Adrenal gland (tissue), 5 donors: ENCODE measurements around the gene STRIP2.

Source experiments
- POLR2A ChIP-seq, 2 donors: fragments of 450-650 bp; IDR thresholded peaks; one replicate each; pipeline ENCODE4 v1.6.1; 2017; ENCODE audit warnings: antibody characterized with exemption in 2 of 2, mild to moderate bottlenecking in 2 of 2, moderate library complexity in 1 of 2
- TF ChIP-seq, protein P1 (sequence below), 6 experiments: fragments of 450-650 bp in 4 of 6; fragments of 200-600 bp in 2 of 6; sonication (generic) in 1 of 6; IDR thresholded peaks; 1 replicate in 5 of 6; 2 replicates in 1 of 6; pipeline versions ENCODE4 v1.5.1 to v1.8.0; 2016 to 2021; ENCODE audit warnings: antibody characterized with exemption in 6 of 6, mild to moderate bottlenecking in 2 of 6, moderate library complexity in 1 of 6
- donor health status: DM: no; HTN: no; CAD: no.

GRCh38 chr7:129525225-129525862 is 91.1 kb downstream of the STRIP2 start:
- TF ChIP-seq, protein P1, sequence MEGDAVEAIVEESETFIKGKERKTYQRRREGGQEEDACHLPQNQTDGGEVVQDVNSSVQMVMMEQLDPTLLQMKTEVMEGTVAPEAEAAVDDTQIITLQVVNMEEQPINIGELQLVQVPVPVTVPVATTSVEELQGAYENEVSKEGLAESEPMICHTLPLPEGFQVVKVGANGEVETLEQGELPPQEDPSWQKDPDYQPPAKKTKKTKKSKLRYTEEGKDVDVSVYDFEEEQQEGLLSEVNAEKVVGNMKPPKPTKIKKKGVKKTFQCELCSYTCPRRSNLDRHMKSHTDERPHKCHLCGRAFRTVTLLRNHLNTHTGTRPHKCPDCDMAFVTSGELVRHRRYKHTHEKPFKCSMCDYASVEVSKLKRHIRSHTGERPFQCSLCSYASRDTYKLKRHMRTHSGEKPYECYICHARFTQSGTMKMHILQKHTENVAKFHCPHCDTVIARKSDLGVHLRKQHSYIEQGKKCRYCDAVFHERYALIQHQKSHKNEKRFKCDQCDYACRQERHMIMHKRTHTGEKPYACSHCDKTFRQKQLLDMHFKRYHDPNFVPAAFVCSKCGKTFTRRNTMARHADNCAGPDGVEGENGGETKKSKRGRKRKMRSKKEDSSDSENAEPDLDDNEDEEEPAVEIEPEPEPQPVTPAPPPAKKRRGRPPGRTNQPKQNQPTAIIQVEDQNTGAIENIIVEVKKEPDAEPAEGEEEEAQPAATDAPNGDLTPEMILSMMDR (IDR thresholded peaks at IDR 0.05): no peak
- TF ChIP-seq POLR2A (IDR thresholded peaks at IDR 0.05): no peak
